Activated effector memory CD4-positive, alpha-beta T cell treated with Interleukin-2 at 50 U/mL for 16 hours (primary cell): ENCODE data around the gene CD79B.
"Not testable (repeated sequence)": the region's sequence is repeated elsewhere in the genome, so short reads cannot be mapped to it uniquely, and the experiment has no call there.

Experiments
- DNase-seq: peaks from one replicate; pipeline ENCODE4 v3.0.0-alpha.2; 2020

CD79B gene

DNA sequence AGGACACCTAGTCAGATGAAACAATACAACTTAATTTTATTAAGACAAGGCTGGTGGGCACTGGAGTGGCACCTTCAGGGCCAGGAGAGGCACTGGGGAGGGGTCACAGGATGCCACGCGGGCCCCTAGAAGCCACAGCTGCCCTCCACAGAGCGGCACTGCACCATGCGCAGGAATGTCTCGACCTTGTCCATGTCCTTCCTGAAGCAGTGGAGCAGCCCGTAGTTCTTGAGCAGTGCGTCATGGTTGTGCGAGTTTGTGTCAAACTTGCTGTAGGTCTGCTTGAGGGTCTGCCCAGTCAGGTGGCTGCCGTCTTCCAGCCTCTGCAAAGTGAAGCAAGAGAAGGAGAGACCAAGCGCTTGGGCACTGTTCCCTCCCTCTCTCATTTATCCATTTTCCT is 22.5 kb downstream of the CD79B start:
- DNase-seq = not testable (repeated sequence)

DNA sequence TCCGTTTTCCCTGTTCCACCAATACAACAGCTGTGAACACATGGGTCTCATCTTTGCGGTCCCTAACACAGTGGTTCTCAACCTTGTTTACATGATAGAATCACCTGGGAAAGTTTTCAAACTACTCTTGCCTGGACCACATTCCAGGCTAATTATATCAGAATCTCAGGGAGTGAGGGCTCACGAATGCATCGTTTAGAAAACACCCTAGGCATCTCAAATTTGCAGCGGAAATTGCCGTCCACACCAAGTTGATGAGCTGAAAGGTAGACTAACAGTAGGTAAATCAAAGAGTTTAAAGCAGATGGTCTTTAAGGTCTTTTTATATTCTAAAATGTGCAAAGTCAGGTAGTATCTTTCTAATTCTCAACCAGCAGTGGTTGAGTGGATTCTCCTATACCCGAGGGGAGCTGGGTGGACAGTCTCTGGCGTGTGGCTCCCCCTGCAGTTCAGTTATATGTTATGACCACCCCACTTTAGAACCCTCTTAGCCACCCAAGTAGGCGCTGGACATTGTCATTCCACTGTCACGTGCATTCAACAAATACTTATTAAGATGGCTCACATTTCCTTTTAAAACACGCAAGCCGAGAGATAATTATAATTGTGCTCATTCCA is 24.9 kb downstream of the CD79B start:
- DNase-seq = not testable (repeated sequence)

DNA sequence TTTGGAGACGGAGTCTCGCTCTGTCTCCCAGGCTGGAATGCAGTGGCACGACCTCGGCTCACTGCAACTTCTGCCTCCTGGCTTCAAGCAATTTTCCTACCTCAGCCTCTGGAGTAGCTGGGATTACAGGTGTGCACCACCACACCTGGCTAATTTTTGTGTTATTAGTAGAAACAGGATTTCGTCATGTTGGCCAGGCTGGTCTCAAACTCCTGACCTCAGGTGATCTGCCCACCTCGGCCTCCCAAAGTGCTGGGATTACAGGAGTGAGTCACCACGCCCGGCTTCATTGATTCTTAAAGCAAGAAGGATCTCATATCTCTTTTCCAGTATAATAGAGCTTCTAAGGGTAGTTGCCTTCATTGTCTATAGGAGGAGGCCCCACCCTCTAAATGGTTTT is 27.3 kb downstream of the CD79B start:
- DNase-seq = not testable (repeated sequence)

DNA sequence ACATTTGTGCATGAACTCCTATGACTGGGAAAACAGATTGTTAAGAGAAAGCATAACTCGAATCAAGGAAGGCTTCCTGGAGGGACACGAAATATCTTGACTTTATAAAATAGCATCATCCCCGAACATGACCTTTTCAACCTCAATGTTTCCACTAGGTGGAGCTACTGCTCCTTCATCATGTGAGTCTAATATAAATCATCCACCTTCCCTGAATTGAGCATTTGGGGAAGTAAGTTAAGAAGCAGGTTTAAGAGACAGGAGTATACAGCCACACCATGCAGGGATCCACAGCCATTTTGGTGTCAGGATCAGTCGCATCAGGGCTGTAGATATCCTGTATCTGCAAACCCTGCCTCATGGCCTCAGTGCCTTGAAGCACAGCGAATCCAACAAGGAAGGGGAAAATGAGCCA is 28.3 kb downstream of the CD79B start:
- not testable (repeated sequence) for DNase-seq

DNA sequence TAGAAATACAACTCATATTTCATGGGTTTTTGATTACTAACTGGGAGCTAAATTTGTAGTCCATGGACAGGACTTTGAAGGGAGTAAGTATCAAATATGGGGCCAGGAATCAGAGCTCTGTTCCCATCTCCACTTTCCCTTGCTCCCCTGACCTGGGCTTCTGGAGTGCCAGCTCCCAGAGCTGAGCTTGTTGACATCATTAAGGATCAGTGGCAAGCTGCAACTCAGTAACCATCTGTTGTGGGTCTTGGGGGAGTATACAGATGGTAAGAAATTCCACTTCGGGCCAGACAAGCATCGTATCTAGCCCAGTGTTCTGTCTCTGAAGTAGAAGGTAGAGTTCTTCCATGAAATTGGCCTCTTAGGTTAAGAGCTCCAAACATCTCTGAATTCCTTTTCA is 30.2 kb downstream of the CD79B start:
- not testable (repeated sequence) for DNase-seq

DNA sequence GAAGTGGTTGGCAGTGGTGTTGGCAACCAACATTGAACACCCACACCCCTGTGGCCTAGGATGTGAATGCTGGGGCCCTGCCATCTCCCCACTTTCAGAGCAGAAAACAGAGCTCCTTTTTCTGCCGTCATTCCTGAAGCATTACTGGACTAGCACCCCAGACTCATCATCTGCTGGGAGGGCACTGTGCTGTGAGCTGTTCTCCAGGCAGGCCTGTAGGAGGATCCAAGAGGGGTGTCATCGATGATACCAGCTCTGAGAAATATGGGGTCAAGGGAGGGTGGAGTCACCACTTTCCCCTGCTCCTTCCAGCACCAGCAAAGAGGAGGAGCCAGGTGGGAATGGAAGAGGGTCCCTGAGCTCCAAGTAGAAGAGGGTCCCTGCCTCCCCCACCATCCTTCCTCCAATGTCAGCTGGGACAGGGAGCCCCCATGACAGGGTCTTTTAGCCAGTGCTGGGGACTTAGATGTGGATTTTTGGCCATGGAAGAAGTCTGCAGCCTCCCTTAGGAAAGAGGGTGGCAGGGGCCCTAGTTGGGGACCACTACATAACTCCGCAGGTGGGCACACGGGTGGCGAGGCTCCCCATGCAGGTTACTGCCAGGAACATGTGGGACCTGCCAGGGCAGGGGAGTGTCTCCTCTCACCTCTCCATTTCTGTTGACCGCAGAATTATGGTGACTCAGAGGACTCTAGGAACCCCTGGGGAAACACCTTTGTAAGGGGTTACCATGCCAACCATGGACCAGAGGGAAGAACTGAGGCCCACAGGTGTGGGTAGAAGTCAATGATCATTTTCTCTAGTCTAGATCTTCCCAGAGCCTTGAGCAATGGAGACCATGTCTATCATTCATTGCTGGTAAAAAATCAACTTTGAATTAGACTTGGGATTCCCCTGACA is 33.0 kb downstream of the CD79B start:
- DNase-seq = not testable (repeated sequence)

DNA sequence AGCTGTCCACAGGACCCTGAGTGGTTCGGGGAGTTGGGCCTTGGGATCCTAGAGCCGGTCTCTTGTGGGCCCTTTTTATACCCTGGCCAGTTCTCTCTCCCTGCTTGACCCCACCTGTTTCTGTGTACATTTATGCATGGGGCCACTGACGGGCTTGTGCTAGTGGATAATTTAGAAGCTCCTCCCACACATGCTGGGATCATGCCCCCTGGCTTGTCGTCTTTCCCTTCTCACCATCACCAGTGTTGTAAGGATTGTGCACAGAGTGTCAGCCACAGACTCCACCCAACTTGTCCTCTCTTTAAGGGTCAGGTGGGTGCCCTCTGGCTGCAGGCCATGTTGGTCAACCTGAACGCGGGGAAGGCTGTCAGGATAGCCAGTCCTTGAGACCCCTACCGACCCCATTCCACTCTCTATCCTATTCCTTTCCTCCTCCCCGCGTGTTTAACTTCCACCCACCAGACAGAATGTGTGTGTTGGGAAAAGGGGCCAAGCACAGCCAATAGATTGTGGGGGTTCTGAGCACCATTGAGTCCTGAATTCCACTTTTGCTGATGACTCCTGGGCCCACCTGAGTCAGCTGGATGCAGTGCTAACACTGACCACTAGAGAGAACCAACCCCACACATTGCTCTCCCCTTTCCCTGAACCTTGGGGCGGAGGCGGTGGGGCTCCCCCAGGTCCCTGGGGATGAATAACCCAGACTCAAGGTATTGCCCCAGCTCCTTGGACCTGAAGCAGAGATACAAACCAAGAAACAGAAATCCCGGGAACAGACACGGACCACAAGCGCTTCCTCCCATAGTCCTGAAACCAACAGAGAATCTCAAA is 35.4 kb downstream of the CD79B start, which contains the start of gene CSH1:
CSH1 (minus strand) TSS at position 51 of the 831 bp plus-strand sequence. CDS start 63 bp downstream, outside the sequence.
- not testable (repeated sequence) for DNase-seq

DNA sequence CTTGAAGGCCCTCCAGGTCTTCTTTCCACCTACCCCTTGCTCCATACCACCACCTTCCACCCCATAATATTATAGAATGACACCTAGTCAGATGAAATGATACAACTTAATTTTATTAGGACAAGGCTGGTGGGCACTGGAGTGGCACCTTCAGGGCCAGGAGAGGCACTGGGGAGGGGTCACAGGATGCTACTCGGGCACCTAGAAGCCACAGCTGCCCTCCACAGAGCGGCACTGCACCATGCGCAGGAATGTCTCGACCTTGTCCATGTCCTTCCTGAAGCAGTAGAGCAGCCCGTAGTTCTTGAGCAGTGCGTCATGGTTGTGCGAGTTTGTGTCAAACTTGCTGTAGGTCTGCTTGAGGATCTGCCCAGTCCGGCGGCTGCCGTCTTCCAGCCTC is 37.3 kb downstream of the CD79B start:
- not testable (repeated sequence) for DNase-seq

DNA sequence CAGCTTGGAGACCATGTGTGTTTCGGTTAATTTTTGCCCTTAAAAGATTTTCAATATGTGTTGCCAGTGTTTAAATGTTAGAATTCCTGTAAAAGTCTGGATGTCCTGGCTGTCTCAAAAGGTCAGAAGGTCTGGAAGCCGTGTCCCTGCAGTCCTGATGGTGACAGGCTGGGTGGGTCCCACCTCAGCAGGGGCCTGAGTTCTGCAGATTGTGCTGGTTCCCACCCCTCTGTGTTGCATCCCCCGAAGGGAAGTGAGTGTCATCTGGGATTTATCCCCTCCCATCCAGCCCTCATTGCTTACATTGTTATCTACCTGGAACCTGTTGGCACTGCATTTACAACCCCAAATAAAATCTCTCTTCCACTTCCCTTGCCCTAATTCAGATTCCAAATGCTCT is 38.1 kb downstream of the CD79B start:
- DNase-seq = not testable (repeated sequence)

DNA sequence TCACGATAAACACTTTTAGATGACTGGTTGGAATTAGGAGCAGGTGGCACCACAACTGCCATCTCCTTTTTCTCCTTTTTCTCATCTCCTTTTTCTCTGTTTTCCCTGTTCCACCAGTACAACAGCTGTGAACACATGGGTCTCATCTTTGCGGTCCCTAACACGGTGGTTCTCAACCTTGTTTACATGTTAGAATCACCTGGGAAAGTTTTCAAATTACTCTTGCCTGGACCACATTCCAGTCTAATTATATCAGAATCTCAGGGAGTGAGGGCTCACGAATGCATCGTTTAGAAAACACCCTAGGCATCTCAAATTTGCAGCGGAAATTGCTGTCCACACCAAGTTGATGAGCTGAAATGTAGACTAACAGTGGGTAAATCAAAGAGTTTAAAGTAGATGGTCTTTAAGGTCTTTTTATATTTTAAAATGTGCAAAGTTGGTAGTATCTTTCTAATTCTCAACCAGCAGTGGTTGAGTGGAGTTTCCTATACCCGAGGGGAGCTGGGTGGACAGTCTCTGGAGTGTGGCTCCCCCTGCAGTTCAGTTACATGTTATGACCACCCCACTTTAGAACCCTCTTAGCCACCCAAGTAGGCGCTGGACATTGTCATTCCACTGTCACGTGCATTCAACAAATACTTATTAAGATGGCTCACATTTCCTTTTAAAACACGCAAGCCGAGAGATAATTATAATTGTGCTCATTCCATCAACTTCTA is 39.7 kb downstream of the CD79B start:
- not testable (repeated sequence) for DNase-seq

DNA sequence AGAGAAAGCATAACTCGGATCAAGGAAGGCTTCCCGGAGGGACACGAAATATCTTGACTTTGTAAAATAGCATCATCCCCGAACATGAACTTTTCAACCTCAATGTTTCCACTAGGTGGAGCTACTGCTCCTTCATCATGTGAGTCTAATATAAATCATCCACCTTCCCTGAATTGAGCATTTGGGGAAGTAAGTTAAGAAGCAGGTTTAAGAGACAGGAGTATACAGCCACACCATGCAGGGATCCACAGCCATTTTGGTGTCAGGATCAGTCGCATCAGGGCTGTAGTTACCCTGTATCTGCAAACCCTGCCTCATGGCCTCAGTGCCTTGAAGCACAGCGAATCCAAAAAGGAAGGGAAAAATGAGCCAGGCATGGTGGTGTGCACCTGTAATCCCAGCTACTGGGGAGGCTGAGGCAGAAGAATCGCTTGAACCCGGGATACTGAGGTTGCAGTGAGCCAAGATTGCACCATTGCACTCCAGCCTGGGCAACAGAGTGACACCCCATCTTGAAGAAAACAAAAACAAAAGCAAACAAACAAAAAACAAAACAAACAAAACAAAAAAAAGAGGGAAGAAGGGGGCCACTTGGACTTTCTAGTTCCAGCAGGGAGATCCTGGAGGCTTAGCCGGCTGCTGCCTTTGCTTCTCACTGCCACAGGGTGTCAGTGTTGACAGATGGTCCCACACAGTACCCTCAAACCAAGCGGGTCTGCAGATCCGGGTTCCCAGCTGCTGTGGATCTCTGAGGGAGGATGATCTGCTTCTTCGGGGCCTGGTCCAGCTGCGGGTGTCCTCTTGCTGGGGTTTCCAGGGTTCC is 42.9 kb downstream of the CD79B start:
- DNase-seq = not testable (repeated sequence)

DNA sequence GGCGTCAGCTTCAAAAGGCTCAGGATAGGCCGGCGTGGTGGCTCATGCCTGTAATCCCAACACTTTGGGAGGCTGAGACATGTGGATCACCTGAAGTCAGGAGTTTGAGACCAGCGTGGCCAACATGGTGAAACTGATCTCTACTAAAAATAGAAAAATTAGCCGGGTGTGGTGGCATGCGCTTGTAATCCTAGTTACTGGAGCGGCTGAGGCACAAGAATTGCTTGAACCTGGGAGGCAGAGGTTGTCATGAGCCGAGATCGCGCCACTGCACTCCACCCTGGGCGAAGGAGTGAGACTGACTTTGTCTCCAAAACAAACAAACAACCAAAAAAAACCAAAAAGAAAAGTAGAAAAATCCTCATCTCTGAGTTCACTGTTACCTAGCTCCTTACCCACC is 47.0 kb downstream of the CD79B start:
- not testable (repeated sequence) for DNase-seq

DNA sequence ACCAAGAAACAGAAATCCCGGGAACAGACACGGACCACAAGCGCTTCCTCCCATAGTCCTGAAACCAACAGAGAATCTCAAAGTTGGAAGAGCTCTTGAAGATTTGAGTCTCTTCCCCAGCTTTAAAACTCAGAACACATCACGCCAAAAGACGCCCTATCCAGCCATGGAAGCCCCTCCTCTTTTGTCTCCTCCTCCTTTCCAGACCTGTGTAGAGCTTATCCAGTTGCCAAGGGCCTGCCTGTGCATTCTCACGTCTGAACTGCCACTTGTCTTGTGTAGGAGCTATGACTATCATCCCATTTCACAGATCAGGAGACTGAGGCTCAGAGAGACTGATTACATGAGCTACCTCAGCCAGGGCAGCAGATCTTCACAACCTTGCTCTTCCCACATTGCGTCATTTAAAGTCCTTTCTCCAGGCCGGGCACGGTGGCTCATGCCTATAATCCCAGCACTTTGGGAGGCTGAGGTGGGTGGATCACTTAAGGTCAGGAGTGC is 49.5 kb downstream of the CD79B start:
- DNase-seq = not testable (repeated sequence)

DNA sequence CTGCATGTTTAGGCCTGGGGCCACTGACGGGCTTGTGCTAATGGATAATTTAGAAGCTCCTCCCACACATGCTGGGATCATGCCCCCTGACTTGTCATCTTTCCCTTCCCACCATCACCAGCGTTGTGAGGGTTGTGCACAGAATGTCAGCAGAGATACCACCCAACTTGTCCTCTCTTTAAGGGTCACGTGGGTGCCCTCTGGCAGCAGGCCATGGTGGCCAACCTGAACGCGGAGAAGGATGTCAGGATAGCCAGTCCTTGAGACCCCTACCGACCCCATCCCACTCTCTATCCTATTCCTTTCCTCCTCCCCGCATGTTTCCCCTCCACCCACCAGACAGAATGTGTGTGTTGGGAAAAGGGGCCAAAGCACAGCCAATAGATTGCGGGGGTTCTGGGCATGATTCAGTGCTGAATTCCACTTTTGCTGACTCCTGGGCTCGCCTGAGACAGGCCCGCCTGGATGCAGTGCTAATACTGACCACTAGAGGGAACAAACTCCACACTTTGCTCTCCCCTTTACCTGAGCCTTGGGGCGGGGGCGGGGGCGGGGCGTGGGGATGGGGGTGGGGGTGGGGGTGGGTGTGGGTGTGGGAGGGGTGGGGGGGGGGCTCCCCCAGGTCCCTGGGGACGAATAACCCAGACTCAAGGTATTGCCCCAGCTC is 50.1 kb downstream of the CD79B start, which contains the start of gene GH2:
GH2 (minus strand) TSS at position 10 of the 667 bp plus-strand sequence. CDS start 143 bp downstream, outside the sequence.
- DNase-seq = peak; percentile 43

DNA sequence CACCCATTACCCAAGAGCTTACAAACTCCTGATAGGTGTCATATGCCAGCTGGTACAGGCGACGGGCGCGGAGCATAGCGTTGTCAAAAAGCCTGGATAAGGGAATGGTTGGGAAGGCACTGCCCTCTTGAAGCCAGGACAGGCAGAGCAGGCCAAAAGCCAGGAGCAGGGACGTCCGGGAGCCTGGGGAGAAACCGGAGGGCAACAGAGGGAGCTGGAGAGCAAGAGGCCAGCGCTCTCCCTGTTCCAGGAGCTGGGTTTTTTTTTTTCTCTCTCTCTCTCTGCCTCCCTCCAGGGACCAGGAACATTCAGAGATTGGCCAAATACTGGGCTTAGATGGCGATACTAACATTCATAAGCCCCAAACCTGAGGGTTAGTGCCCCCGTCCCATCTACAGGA is 50.8 kb downstream of the CD79B start:
- DNase-seq = not testable (repeated sequence)

DNA sequence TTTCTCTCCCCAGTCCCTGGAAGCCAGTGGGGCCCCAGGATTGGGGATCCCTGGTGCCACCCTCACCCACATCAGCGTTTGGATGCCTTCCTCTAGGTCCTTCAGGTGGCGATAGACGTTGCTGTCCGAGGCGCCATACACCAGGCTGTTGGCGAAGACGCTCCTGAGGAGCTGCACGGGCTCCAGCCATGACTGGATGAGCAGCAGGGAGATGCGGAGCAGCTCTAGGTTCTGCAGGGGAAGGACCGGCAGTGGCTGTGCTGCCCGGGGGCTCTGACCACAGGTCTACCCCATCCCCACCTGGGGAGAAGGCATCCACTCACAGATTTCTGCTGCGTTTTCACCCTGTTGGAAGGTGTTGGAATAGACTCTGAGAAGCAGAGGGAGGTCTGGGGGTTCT is 51.4 kb downstream of the CD79B start:
- DNase-seq = no peak
